Measurements from ENCODE around the gene QRICH1. TPM values are rescaled to one million over a fixed set of nuclear protein-coding genes. Genes with fewer than 3 reads are reported as not detected.

QRICH1 gene
- total RNA-seq, 1 experiment from 2014 or later: 151 TPM

DNA sequence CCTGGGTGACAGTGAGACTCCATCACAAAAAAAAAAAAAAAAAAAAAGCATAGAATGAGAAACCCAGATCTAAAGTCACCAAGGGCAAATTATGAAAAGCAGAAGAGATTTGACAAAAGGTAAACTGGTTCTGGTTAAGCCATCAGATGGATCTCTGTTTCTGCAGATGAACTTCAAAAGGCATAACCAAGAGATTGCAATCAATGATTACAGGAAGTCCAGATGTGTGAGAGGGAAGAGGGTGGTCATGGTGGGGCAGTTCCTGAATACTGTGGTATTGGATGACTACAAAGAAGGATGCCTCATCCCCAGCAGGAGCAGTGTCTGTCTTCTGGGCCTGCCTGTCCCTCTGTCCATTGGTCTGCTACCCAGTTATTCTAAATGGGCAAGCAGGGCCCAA is 100.0 kb downstream of the QRICH1 start:
- Histone ChIP-seq H4K5ac (ENCODE audit: insufficient read length, low read depth, low read length) (no peak overlapping the region), H3K18ac (ENCODE audit: insufficient read length, low read depth, low read length) (no peak overlapping the region), H3K79me1 (ENCODE audit: insufficient read depth, low read depth, low read length, poor library complexity, severe bottlenecking) (no peaks in the 10 kb centered on the region), H3K27ac (ENCODE audit: insufficient read length, low read depth, low read length) (no peak overlapping the region), H3K9me3 (ENCODE audit: control insufficient read depth, low read depth, low read length) (no peaks in the 10 kb centered on the region), H4K91ac (ENCODE audit: insufficient read length, low read depth, low read length) (no peak overlapping the region), H2BK5ac (ENCODE audit: insufficient read length, low read length) (no peak overlapping the region), H3K14ac (ENCODE audit: insufficient read depth, low read length) (no peak overlapping the region), H4K20me1 (ENCODE audit: control insufficient read depth, insufficient read depth, insufficient read length) (no peaks in the 10 kb centered on the region), H2BK15ac (ENCODE audit: low read depth, low read length) (no peak overlapping the region), H3K4me2 (ENCODE audit: insufficient read depth, insufficient read length, low read length) (no peak overlapping the region), H3K23me2 (ENCODE audit: insufficient read length, low read depth, low read length, poor library complexity, severe bottlenecking) (peaks cover 21% of the 10 kb centered on the region), H2BK20ac (ENCODE audit: low read depth, low read length, poor library complexity, severe bottlenecking) (no peak overlapping the region), H3K79me2 (ENCODE audit: insufficient read depth, low read length) (no peaks in the 10 kb centered on the region; the same call in 1 of the 2 replicates), H2BK12ac (ENCODE audit: insufficient read length, low read depth, low read length) (no peak overlapping the region), H2AK5ac (ENCODE audit: insufficient read length, low read length) (no peak overlapping the region), H3K4me1 (ENCODE audit: insufficient read depth, low read length) (peaks cover 11% of the 10 kb centered on the region; the same call in 1 of the 2 replicates), H3K27me3 (ENCODE audit: insufficient read depth, low read length) (no peaks in the 10 kb centered on the region), H3T11ph (ENCODE audit: low read length) (no peak overlapping the region), H2BK120ac (ENCODE audit: low read depth, low read length, poor library complexity, severe bottlenecking) (no peak overlapping the region), H2AFZ (ENCODE audit: low read length) (no peak overlapping the region), H4K8ac (replicated peaks; ENCODE audit: insufficient read length, low read depth, low read length) (no peak overlapping the region), H3K4ac (ENCODE audit: low read depth, low read length) (no peak overlapping the region), H3K56ac (ENCODE audit: insufficient read length, low read depth, low read length) (no peak overlapping the region), H3K23ac (ENCODE audit: insufficient read length, low read depth, low read length) (no peak overlapping the region), H3K9ac (ENCODE audit: extremely low read depth, insufficient read length, low read length) (no peak overlapping the region)
- Mint-ChIP-seq H3K36me3 (ENCODE audit: insufficient read depth in 1 of 3, low read depth in 3 of 3) (peaks cover 5 to 24% (median 14%) of the 10 kb centered on the region in 3 experiments), H3K4me3 (no peak overlapping the region), H3K9me3 (no peaks in the 10 kb centered on the region), H3K27me3 (ENCODE audit: low read depth) (no peaks in the 10 kb centered on the region), H3K4me1 (peaks cover 21 to 24% of the 10 kb centered on the region in 2 experiments), H3K27ac (no peak overlapping the region)
- DNase-seq: no peak
- TF ChIP-seq, protein P1, sequence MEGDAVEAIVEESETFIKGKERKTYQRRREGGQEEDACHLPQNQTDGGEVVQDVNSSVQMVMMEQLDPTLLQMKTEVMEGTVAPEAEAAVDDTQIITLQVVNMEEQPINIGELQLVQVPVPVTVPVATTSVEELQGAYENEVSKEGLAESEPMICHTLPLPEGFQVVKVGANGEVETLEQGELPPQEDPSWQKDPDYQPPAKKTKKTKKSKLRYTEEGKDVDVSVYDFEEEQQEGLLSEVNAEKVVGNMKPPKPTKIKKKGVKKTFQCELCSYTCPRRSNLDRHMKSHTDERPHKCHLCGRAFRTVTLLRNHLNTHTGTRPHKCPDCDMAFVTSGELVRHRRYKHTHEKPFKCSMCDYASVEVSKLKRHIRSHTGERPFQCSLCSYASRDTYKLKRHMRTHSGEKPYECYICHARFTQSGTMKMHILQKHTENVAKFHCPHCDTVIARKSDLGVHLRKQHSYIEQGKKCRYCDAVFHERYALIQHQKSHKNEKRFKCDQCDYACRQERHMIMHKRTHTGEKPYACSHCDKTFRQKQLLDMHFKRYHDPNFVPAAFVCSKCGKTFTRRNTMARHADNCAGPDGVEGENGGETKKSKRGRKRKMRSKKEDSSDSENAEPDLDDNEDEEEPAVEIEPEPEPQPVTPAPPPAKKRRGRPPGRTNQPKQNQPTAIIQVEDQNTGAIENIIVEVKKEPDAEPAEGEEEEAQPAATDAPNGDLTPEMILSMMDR (conservative IDR thresholded peaks at IDR 0.05): no peak
